Activated T-helper 1 cell treated with Interleukin-2 at 50 U/mL for 16 hours (primary cell): Measurements from ENCODE around the gene NRDC.

Experiments used
- DNase-seq: peaks from one replicate; pipeline ENCODE4 v3.0.0-alpha.2; 2020; ENCODE audit warnings: low read depth

Gene NRDC

GRCh38 chr1:51758310-51758709, 120.2 kb downstream of the NRDC start:
- no peak for DNase-seq

DNA sequence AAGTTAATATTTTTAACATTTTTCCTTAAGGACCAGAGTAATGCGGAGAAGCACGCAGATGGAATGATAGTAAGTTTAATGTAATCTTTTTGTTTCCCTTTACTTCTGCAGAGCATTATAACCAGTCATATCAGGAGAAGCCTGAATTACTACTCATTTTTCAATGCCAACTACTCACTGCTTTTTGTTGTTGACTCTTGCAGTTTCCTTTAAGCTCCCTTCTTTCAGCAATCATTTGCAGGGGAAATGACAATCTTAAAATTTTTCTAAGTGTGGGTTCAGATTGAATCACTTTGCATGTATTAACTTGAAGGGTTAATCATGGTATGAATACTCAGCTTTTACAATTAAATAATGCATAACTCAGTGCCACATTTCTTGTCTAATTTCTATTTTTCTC, 122.2 kb downstream of the NRDC start:
- no peak for DNase-seq

DNA sequence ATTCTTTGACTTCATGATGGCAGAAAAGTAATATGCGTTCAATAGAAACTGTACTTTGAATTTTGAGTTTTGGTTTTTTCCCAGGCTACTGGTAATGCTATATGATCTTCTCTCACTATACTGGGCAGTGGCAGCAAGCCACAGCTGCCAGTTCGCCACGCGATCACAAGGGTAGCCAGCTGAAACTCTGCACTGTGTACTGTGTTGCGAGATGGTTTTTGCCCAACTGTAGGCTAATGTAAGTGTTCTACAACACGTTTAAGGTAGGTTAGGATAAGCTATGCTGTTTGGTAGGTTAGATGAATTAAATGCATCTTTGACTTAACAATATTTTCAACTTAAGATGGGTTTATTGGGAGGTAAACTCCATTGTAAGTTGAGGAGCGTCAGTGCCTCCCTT, 123.1 kb downstream of the NRDC start:
- no peak for DNase-seq

GRCh38 chr1:51754666-51755065, 123.9 kb downstream of the NRDC start:
- no peak for DNase-seq

DNA sequence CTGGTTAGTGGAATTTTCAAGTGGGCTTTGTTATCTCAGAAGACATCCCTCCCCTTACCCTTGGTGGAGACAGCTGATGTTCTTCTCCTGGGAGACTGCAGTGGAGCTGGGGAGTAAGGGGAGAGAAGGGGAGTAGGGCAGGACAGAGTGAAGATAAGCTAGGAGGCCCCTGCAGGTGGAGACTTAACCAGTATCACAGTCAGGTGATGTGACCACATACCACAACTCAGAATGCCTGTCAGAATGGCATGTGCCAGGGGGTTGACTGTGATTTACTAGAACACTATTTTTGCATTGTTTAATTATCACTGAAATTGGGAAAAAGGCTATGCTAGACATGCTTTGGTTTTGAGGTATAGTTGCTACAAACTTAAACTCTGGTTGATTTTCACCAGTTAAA, 124.6 kb downstream of the NRDC start:
- DNase-seq = no peak

GRCh38 chr1:51752073-51752948, 126.2 kb downstream of the NRDC start:
- no peak for DNase-seq

DNA sequence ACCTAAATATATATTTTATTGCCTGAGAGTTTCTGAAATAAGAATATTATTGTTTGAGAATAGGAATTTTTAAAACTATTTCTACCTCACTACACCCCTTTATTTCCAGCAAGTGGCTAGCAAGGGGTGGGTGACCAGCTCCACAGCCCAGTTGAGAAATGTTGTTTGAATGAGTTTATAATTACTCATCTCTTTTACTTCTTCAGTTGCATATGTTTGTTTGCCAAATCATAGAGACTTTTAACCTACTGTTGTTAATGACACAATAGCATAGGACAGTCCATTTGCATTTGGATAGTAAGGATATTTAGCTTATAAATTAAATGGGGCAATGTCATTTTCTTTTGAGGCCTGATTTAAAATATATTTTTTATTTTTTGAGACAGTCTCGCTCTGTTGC, 127.8 kb downstream of the NRDC start:
- DNase-seq = no peak

GRCh38 chr1:51750218-51750617, 128.3 kb downstream of the NRDC start:
- no peak for DNase-seq

- no peak for DNase-seq
These were observed 129.4 kb downstream of the NRDC start for GRCh38 chr1:51749151-51749550.

DNA sequence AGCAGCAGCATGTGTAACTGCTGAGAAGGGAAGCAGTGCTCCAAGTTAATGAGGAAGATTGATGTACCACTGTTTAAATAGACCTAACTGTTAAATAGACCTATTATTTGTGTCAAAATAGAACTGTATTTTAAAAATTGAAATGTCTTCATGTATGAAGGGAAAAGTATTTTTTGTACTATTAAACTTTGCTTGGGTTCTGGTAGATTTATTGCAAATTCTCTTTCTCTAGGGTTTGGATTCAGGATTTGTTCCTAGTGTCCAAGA, 133.3 kb downstream of the NRDC start:
- no peak for DNase-seq

DNA sequence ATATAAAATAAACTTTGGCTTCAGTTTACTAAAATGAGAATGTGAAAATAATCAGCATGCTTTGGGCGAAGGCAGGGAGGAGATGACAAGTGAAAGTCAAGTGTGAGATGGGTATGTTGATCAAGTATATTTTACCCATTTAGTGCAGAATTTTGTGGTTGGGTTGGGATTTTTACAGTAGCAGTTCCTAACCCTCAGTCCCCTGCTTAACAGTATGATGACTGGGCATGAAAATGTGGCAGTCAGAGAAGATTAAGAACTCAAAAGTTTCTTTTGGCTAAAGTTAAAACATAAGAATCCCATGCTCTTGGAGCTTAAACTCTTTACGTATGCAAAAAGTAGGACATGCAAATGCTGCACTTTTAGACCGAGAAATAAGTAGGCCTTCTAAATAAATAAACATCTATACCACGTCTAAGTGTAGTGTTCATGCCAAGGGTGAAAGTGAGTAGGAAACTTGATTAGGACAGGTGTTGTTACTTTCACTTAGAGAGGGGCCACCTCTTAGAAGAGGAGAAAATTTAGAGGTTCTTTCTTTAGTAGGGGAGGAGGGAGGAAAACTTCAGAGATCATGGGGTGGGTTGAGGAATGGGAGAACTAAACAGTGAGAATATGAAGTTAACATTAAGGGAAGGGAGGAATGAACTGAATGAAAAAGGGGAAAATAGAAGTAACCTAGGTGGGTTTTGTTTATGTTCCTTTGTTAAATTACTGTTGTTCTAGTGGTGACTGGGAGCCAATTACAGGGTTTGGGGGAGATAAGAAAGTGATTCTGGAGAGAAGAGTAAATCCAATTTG, 133.8 kb downstream of the NRDC start:
- no peak for DNase-seq

DNA sequence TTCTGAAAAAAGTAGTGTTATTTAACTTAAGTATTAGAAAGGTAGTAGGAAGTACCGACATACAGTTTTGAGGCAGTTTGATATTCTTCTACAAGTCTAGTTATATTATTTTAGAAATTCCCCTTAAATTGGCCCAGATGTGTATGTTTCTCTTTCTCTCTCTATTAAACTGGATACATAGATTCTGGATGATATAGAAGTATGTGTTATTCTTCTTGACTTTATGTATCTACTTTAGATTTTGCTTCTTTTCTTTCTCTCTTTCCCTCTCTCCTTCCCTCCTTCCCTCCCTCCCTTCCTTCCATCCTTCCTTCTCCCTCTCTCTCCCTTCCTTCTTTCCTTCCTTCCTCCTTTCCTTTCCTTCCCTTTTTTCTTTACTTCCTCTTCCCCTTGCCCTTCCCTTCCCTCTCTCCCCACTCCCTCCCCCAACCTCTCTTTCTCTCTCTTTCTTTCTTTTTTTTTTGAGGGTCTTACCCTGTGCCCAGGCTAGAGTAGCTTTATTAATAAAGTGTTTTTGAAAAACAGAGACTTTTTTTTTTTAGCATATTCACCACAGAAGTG, 137.3 kb downstream of the NRDC start:
- no peak for DNase-seq

DNA sequence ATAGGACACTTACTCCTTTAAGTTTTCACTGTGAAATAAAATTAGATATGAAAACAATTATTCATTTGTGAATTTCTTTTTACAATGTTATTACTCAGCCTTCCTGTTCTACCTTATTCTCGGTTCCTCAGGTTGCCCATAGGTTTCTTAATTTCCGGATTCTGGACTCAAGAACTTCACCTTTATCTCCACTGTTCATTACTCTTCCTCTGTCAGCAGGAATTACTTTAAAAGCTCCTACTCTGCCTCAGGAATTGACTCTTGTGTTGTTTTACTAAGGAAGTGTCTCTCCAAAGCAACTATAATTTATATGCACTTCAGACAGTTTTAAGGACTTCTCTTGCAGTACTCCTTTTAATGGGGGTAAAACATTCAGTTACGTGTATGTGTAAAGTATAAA, 137.9 kb downstream of the NRDC start:
- DNase-seq = no peak
